ENCODE data around the gene COPB2. TPM values are rescaled to one million over a fixed set of nuclear protein-coding genes. Genes with fewer than 3 reads are reported as not detected.

COPB2 gene
- total RNA-seq, 2 experiments from 2014 or later, result 106 to 109 TPM

DNA sequence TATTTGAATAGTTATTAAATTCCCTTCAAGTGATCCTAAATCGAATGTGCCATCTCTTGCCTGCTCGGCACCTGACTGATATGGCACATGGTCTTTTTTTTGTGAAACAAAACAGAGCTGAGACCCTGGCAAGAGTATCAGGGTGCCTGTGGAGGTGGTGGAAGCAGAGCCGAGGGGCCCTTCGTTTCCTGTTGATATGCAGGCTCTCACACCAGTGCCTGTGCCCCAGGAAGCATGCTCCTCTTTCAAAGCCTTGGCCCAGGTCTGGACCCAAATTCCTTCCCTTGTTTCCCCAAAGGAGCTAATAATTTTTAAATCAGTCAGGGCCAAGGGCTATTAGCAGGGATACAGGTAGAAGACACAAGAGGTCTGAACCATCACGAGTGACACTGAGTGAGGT, 67.1 kb downstream of the COPB2 start:
- ChIA-PET POLR2A (no interaction called here), CTCF (no interaction called here)
- Mint-ChIP-seq H3K4me1 (no peaks in the 10 kb centered on the region), H3K27me3 (peaks cover 2% of the 10 kb centered on the region), H3K27ac (no peak overlapping the region), H3K4me3 (no peak overlapping the region), H3K36me3 (ENCODE audit: low read depth) (no peaks in the 10 kb centered on the region), H3K9me3 (no peaks in the 10 kb centered on the region)
- no peak for DNase-seq

DNA sequence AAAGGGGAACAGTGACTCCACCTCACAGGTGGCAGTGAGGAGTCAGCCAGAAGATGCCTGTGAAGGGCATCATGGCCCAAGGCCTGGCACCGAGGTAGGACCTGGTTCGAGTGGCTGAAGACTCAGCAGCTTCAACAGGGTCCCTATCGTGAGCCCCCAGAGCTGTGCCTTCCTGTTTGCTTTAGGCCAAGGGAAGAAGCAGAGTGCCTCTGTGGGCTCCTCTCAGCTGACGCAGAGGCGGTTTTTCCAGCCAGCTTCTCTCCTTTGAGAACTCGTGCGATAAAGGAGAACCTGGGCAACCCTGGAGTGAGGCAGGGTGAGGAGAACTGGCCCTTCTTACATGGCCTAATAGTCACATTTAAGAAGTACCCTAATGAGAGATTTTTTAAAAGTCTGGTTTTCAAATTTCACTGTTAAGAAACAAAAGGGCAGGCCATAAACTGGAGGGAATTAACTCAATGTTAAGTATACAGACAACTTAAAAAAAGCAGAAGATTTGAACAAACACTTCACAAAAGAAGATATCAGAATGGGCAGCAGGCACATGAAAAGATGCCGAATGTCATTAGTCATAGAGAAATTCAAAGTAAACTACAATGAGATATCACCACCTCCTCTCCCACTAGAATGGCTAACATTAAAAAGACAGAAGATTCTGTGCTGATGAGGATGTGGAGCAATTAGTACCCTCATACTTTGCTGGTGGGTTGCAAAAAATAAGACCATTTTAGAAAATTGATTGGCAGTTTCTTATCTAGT, 68.7 kb downstream of the COPB2 start:
- DNase-seq, result no peak
- CTCF ChIA-PET, result interaction anchor here (1.2 to 1.3 kb wide), 2 partner anchors 209 to 405 kb away, joined by 3 read pairs; no protein-coding TSS in a partner anchor
- POLR2A ChIA-PET, result no interaction called here

DNA sequence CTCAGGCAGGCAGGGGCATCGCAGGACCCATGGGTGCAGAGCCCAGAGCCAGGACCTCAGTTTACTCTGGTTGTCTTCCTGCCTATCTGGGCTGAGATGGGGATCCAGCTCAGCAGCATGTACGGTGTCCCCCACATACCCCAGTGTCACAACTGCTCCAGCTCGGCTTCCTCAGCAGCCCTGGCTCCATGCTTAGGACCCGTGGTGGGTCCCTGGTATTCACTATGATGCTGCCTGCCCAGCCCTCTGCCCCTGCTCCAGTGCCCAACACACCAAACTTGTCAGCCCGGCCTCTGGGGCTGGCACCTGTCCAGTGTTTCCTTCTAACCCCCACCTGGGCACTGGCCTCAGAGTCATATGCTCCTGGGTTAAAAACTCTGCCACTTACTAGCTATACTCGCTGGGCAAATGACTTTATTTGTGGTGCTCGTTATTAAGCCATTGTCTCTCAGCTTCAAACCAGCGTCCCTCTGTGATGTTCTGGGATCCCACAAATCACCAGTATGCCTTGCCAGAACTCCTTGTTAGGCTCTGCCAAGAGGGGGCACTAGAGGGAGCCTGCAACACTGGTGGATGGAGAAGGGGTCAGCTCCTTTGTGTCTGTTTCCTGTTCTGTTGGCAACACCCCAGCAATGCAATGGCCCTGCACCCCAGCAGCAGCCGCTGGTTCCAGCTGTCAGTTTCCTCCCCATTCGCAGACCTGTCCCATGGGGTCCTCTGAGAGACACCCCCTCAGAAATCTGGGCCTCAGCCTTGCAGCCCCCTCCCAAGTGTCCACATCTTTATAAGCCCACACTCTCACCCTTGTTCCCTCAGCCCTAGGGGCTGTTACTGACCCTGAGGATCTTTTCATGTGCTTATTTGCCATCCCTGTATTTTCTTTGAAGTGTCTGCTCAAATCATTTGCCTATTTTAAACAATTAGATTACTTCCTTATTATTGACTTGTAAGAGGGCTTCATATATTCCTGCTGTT, 69.7 kb downstream of the COPB2 start:
- peaks cover 15% of the 10 kb centered on the region for H3K27me3 Mint-ChIP-seq
- no peak overlapping the region for H3K27ac Mint-ChIP-seq
- DNase-seq, result no peak
- no peaks in the 10 kb centered on the region for H3K4me1 Mint-ChIP-seq
- ChIA-PET CTCF (interaction anchor here (1.1 to 1.2 kb wide), 2 partner anchors 14 to 207 kb away, joined by 4 read pairs; no protein-coding TSS in a partner anchor), POLR2A (no interaction called here)
- H3K36me3 Mint-ChIP-seq (ENCODE audit: low read depth), result no peaks in the 10 kb centered on the region
- H3K9me3 Mint-ChIP-seq, result no peaks in the 10 kb centered on the region
- H3K4me3 Mint-ChIP-seq, result no peak overlapping the region

More for the DNA sequence above, 68.7 kb downstream of the COPB2 start:
- H3K4me1 Mint-ChIP-seq, result no peaks in the 10 kb centered on the region
- H3K27me3 Mint-ChIP-seq, result peaks cover 10% of the 10 kb centered on the region
- no peaks in the 10 kb centered on the region for H3K36me3 Mint-ChIP-seq (ENCODE audit: low read depth)
- no peak overlapping the region for H3K4me3 Mint-ChIP-seq
- no peaks in the 10 kb centered on the region for H3K9me3 Mint-ChIP-seq
- no peak overlapping the region for H3K27ac Mint-ChIP-seq

DNA sequence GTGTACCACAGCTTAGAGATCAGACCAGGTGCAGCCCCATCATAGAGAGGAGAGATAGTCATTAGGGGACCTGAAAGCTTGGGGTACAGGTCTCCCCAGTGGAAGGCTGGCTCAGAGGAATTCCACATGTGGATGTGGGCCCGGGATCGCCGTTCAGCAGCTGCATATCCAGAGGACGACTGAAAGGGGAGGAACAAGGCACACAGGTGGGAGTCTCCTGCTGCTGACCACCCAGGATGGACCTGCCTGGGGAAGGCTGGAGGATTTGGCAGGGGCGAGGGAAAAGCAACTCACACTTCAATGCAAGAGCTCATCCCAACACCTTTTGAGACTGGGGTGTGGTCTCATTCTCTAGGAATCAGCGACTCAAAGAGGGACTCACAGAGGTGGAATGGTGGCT, 70.6 kb downstream of the COPB2 start:
- Mint-ChIP-seq H3K27me3 (peaks cover 20% of the 10 kb centered on the region), H3K4me1 (no peaks in the 10 kb centered on the region), H3K27ac (no peak overlapping the region), H3K9me3 (no peaks in the 10 kb centered on the region), H3K4me3 (no peak overlapping the region), H3K36me3 (ENCODE audit: low read depth) (no peaks in the 10 kb centered on the region)
- ChIA-PET CTCF (interaction anchor here (1.1 to 1.2 kb wide), 2 partner anchors 14 to 207 kb away, joined by 4 read pairs; no protein-coding TSS in a partner anchor), POLR2A (no interaction called here)
- DNase-seq, result no peak

DNA sequence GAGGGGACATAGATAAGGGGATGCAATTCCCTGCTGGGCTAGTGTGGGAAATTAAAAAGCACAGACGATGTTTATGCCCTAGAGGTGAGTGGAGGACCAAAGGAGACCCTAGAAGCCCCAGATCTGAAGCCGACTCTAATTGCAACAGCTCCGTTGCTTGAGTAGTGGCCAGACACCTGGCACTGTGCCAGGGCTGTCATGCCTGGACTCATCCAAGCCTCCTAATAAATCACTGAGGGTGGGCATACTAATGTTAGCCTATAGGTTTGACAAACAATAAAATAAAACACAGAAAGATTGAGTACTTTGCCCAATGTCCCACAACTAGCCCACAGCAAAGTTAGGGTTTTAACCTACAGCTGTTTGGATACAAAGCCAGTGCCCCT, 71.0 kb downstream of the COPB2 start:
- no peak overlapping the region for H3K4me3 Mint-ChIP-seq
- H3K9me3 Mint-ChIP-seq, result no peaks in the 10 kb centered on the region
- H3K27ac Mint-ChIP-seq, result no peak overlapping the region
- no peaks in the 10 kb centered on the region for H3K4me1 Mint-ChIP-seq
- no peaks in the 10 kb centered on the region for H3K36me3 Mint-ChIP-seq (ENCODE audit: low read depth)
- DNase-seq, result no peak
- CTCF ChIA-PET, result no interaction called here
- POLR2A ChIA-PET, result no interaction called here
- peaks cover 21% of the 10 kb centered on the region for H3K27me3 Mint-ChIP-seq

DNA sequence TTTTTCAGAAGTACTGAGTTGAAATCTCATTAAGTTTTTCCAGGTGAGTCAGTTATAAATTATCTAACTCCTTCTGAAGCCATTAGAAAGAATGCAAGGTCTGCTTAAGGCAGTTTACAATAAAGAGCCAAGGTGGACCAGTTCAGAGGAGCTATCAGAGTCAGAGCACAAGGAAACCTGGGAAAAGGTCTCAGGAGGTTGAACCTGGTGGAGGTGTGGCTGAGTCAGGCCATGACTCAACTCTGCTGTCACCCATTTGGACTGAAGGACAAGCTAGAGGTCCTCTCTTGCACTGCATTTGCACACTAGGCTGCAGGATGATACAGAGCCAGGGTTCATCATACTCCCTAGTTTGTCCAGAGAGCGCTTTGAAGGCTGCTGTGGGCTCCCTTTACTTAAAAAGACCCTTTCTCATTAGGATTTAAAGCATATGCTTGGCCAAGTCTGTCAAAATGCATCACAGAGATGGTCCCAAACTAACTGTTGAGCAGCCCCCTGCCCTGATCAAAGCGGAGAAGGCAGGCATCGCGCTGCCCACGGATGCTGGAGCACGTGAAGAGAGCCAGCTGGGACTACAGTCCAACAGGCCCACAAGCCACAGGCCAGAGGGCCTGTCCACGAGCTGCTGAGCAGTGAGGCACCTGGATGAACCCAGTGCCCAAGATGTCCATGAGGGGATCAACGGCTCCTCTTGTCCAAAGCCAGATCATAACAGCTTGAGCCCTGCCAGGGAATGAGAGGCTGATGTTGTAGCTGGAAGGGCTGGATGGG, 71.6 kb downstream of the COPB2 start:
- POLR2A ChIA-PET, result no interaction called here
- no peaks in the 10 kb centered on the region for H3K36me3 Mint-ChIP-seq (ENCODE audit: low read depth)
- H3K27me3 Mint-ChIP-seq, result peaks cover 24% of the 10 kb centered on the region
- no peaks in the 10 kb centered on the region for H3K4me1 Mint-ChIP-seq
- no peak for DNase-seq
- CTCF ChIA-PET, result no interaction called here
- no peak overlapping the region for H3K4me3 Mint-ChIP-seq
- H3K9me3 Mint-ChIP-seq, result no peaks in the 10 kb centered on the region
- H3K27ac Mint-ChIP-seq, result no peak overlapping the region

DNA sequence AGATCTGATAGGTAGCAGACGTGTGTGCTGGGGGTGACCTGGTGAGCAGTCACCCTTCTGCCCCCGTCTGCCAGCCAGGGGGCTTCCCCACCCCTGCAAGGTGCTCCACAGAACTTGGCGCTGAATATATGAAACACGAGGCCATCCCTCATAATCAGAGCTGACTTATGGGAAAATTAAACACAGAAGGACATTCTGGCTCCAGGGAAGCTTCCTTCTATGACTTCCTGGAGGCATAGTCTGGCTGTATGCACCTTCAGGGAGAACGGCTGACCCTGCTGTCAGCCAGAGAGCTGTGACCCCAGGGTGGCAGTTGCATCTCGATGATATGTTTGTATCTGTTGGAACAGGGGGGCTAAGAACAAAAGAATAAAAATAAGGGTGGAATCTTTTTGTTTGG, 72.2 kb downstream of the COPB2 start:
- Mint-ChIP-seq H3K27me3 (peaks cover 29% of the 10 kb centered on the region), H3K9me3 (no peaks in the 10 kb centered on the region), H3K27ac (no peak overlapping the region), H3K4me3 (no peak overlapping the region), H3K36me3 (ENCODE audit: low read depth) (no peaks in the 10 kb centered on the region), H3K4me1 (no peaks in the 10 kb centered on the region)
- ChIA-PET CTCF (no interaction called here), POLR2A (no interaction called here)
- no peak for DNase-seq

DNA sequence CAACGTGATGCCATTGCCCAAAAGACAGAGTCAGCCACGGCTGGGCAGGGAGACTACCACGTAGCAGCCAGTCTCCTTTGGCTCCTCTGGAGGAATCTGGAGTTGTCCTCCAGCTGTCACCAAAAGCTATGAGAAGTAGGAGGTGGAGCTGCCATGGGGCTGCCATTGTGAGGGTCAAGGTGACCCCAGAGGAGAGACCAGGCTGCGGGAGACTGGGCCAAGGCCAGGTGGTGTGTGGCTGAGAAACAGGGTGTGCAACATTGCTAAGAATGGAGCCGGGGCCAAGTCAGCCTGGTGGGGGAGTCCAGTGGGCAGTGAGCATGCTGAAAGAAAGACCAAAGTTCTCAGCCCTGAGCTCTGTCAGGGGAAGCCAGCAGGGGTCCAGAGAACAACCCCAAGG, 75.5 kb downstream of the COPB2 start:
- H3K27me3 Mint-ChIP-seq, result peaks cover 29% of the 10 kb centered on the region
- CTCF ChIA-PET, result interaction anchor here (1.5 kb wide), 1 partner anchor 15 kb away, joined by 5 read pairs; no protein-coding TSS in a partner anchor
- no peak overlapping the region for H3K4me3 Mint-ChIP-seq
- H3K27ac Mint-ChIP-seq, result no peak overlapping the region
- no peak for DNase-seq
- H3K4me1 Mint-ChIP-seq, result no peaks in the 10 kb centered on the region
- POLR2A ChIA-PET, result no interaction called here
- no peaks in the 10 kb centered on the region for H3K9me3 Mint-ChIP-seq
- H3K36me3 Mint-ChIP-seq (ENCODE audit: low read depth), result no peaks in the 10 kb centered on the region

DNA sequence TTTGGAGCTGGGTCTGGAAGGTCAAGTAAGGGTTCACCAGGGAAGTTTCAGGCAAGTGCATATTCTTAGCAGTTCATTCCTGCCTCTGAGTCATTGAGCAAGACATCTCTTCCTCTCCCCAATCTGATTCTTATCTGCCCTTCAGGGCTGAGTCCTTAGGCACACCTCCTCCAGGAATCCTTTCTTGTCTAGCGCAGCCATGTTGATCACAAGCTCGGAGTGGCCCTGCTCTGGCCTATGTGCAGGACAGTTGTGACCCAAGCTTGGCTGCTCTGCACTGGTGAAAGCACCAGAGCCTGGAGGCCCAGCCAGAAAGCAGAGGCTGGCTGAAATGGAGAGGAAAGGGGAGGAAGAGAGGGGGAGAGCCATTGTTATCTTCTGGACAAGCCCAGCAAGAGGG, 76.5 kb downstream of the COPB2 start:
- POLR2A ChIA-PET, result no interaction called here
- DNase-seq, result no peak
- CTCF ChIA-PET, result interaction anchor here (1.5 kb wide), 1 partner anchor 16 kb away, joined by 5 read pairs; no protein-coding TSS in a partner anchor
- no peaks in the 10 kb centered on the region for H3K4me1 Mint-ChIP-seq
- H3K4me3 Mint-ChIP-seq, result no peak overlapping the region
- H3K27me3 Mint-ChIP-seq, result peaks cover 29% of the 10 kb centered on the region
- H3K27ac Mint-ChIP-seq, result no peak overlapping the region
- H3K9me3 Mint-ChIP-seq, result no peaks in the 10 kb centered on the region
- H3K36me3 Mint-ChIP-seq (ENCODE audit: low read depth), result no peaks in the 10 kb centered on the region

DNA sequence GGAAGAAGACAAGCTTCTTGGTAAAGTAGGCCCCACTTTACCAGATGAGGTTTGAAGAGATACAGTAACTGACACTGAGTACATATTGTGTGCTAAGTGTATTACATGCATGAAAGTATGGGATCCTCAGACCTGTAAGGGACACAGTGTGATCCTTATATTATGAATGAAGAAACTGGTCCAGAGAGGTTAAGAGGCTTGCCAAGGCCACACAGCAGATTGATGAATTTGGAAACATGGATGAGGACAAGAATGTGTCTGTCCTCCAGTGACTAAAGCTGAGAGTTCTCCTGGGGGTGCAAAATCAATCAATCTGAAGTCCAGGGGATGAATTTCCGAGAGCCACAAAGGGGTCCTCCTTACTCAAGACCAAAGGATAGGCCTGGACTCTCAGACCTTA, 77.0 kb downstream of the COPB2 start:
- Mint-ChIP-seq H3K4me1 (no peaks in the 10 kb centered on the region), H3K9me3 (no peaks in the 10 kb centered on the region), H3K4me3 (no peak overlapping the region), H3K36me3 (ENCODE audit: low read depth) (no peaks in the 10 kb centered on the region), H3K27ac (no peak overlapping the region), H3K27me3 (peaks cover 27% of the 10 kb centered on the region)
- ChIA-PET POLR2A (interaction anchor here (0.6 kb wide), 1 partner anchor 372 kb away, joined by 3 read pairs; no protein-coding TSS in a partner anchor), CTCF (interaction anchor here (0.6 to 1.5 kb wide), 2 partner anchors 17 to 360 kb away, joined by 3 to 5 read pairs; no protein-coding TSS in a partner anchor)
- DNase-seq, result no peak

DNA sequence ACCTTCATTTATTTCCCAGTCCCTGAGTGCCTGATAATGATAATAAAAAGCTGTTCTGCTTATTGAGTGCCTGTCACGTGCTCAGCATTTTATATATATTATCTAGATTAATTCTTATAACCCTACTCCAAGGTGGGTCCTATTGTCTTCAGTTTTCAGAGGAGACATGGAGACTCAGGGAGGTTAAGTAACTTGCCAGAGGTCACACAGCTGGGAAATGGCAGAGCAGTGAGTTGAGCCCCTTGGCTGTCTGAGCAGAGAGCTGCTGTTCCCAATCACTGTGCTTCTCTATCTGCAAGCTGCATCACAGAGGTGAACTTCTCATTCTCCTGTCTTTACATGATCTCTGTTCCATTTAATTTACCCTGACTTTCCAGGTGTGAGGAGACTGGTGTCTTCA, 77.9 kb downstream of the COPB2 start:
- Mint-ChIP-seq H3K27ac (no peak overlapping the region), H3K9me3 (no peaks in the 10 kb centered on the region), H3K4me3 (no peak overlapping the region), H3K27me3 (peaks cover 24% of the 10 kb centered on the region), H3K4me1 (no peaks in the 10 kb centered on the region), H3K36me3 (ENCODE audit: low read depth) (no peaks in the 10 kb centered on the region)
- CTCF ChIA-PET, result interaction anchor here (0.6 to 1.6 kb wide), 2 partner anchors 17 to 359 kb away, joined by 3 to 5 read pairs; no protein-coding TSS in a partner anchor
- POLR2A ChIA-PET, result no interaction called here
- DNase-seq, result no peak

DNA sequence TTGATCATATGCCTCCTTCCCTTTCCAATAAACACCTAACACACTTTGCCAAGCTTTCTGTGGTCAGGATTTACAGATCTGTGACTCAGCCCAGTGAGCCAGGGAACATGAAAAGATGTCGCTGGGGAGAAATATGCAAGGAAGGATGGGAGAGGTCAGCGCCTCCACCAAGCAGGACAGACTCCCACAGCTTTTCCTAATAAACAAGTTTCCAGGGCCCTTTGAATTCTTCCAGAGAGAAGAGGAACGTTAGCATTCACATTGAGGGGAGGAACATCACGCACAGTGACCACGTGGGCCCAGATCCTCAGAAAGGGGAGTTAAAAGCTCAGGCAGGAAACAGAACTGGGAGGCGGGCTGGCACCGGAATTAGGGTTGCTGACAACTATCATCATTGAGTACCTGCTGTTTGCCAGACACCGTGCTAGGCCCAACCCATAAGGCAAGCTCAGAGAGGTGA, 78.9 kb downstream of the COPB2 start:
- Mint-ChIP-seq H3K36me3 (ENCODE audit: low read depth) (no peaks in the 10 kb centered on the region), H3K4me3 (no peak overlapping the region), H3K27ac (no peak overlapping the region), H3K9me3 (no peaks in the 10 kb centered on the region), H3K4me1 (no peaks in the 10 kb centered on the region), H3K27me3 (peaks cover 17% of the 10 kb centered on the region)
- ChIA-PET CTCF (interaction anchor here (1.6 kb wide), 1 partner anchor 18 kb away, joined by 5 read pairs; no protein-coding TSS in a partner anchor), POLR2A (no interaction called here)
- no peak for DNase-seq

All from activated CD4-positive, alpha-beta memory T cell treated with anti-CD3 and anti-CD28 coated beads, Interleukin-2, amount 10 ng/mL, durations not matched to agents 7 days and 5 days (primary cell).